ENCODE data around the gene DNAH11. TPM values are rescaled to one million over a fixed set of nuclear protein-coding genes. Genes with fewer than 3 reads are reported as not detected.
"Not testable (repeated sequence)": the region's sequence is repeated elsewhere in the genome, so short reads cannot be mapped to it uniquely, and the experiment has no call there.

DNAH11 gene
- total and polyA plus RNA-seq, 4 donors = 1.8 to 24.7 (median 8.1) TPM

GRCh38 chr7:21869785-21870402, 327.1 kb downstream of the DNAH11 start:
- TF ChIP-seq CTCF (IDR thresholded peaks at IDR 0.05; ENCODE audit: control extremely low read depth, extremely low read depth) = no peak
- no peak for ATAC-seq (ENCODE audit: insufficient read depth, low FRiP score)
- Histone ChIP-seq H3K4me1 (ENCODE audit: control insufficient read depth in 5 of 5, insufficient read depth in 5 of 5, low read length in 5 of 5) (peaks cover 0 to 5% (median 0%) of the 10 kb centered on the region in 5 donors), H3K36me3 (ENCODE audit: control insufficient read depth in 4 of 4, insufficient read depth in 4 of 4, low read length in 4 of 4) (no peaks in the 10 kb centered on the region), H3K27ac (ENCODE audit: low read depth in 1 of 2, low read length in 1 of 2) (no peak overlapping the region), H3K4me3 (no peak overlapping the region), H3K9me3 (ENCODE audit: control insufficient read depth in 4 of 4, insufficient read depth in 3 of 4, low read length in 3 of 4) (no peaks in the 10 kb centered on the region), H3K27me3 (ENCODE audit: control insufficient read depth in 3 of 3, insufficient read depth in 3 of 3, low read length in 2 of 3) (no peaks in the 10 kb centered on the region), H3K9ac (ENCODE audit: insufficient read depth in 1 of 2, low read length in 2 of 2) (no peak overlapping the region)
- 60 to 73% methylated on average over 5 of the region's 5 CpGs for WGBS, 2 donors
- DNase-seq = no peak

GRCh38 chr7:21883069-21883468, 340.2 kb downstream of the DNAH11 start:
- H3K9me3 ChIP-seq (ENCODE audit: control insufficient read depth in 4 of 4, insufficient read depth in 3 of 4, low read length in 3 of 4) = no peaks in the 10 kb centered on the region
- 96 to 97% methylated on average over 3 of the region's 3 CpGs for WGBS, 2 donors
- no peaks in the 10 kb centered on the region for H3K27me3 ChIP-seq (ENCODE audit: control insufficient read depth in 3 of 3, insufficient read depth in 3 of 3, low read length in 2 of 3)
- H3K9ac ChIP-seq (ENCODE audit: insufficient read depth in 1 of 2, low read length in 2 of 2) = no peak overlapping the region
- no peak for ATAC-seq (ENCODE audit: insufficient read depth, low FRiP score)
- no peak for DNase-seq
- H3K4me3 ChIP-seq = no peak overlapping the region
- no peak for TF ChIP-seq CTCF (IDR thresholded peaks at IDR 0.05; ENCODE audit: control extremely low read depth, extremely low read depth)
- no peak overlapping the region for H3K27ac ChIP-seq (ENCODE audit: low read depth in 1 of 2, low read length in 1 of 2)
- no peaks in the 10 kb centered on the region for H3K36me3 ChIP-seq (ENCODE audit: control insufficient read depth in 4 of 4, insufficient read depth in 4 of 4, low read length in 4 of 4)
- H3K4me1 ChIP-seq (ENCODE audit: control insufficient read depth in 5 of 5, insufficient read depth in 5 of 5, low read length in 5 of 5) = peaks cover 0 to 12% (median 0%) of the 10 kb centered on the region in 5 donors

DNA sequence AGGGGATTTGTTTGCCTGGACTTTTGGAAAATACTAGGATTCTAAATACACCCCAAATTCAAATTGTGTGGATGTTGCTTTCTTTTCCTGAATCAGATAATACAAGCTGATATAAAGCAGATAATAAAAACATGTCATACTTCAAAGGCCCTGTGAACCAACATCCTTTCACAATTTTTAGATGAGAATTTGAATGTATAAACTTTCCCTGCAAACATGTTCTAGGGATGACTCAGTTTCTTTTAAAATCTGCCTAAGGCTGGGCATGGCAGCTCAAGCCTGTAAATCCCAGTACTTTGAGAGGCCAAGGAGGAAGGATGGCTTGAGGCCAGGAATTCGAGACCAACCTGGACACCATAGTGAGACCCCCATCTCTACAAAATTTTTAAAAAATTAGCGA, 340.7 kb downstream of the DNAH11 start:
- not testable (repeated sequence) for H3K27me3 ChIP-seq (ENCODE audit: control insufficient read depth in 3 of 3, insufficient read depth in 3 of 3, low read length in 2 of 3); H3K27ac ChIP-seq (ENCODE audit: low read depth in 1 of 2, low read length in 1 of 2); ATAC-seq (ENCODE audit: insufficient read depth, low FRiP score); DNase-seq; H3K9ac ChIP-seq (ENCODE audit: insufficient read depth in 1 of 2, low read length in 2 of 2); H3K36me3 ChIP-seq (ENCODE audit: control insufficient read depth in 4 of 4, insufficient read depth in 4 of 4, low read length in 4 of 4); H3K9me3 ChIP-seq (ENCODE audit: control insufficient read depth in 4 of 4, insufficient read depth in 3 of 4, low read length in 3 of 4); H3K4me3 ChIP-seq
- H3K4me1 ChIP-seq (ENCODE audit: control insufficient read depth in 5 of 5, insufficient read depth in 5 of 5, low read length in 5 of 5) = peaks cover 0 to 12% (median 0%) of the 10 kb centered on the region in 5 donors
- WGBS, 2 donors = 90 to 94% methylated on average over 2 of the region's 2 CpGs

DNA sequence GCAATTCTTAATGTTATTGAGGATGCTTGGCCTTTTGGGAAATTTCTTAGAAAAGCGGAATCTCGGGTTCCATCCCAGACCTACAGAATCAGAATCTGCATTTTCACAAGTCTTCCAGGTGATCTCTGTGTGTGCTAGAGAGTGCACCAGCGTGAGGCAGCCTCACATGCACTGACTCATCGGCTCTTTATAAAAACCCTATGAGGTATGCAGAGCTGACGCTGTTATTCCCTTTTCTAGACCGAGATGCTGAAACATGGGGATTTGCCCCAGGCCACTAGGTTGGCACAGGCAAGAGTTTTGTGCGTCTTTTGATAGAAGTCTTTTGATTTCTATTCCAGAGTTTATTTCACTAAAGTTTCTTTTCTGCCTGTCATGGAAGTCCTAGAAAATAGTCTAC, 341.7 kb downstream of the DNAH11 start:
- Histone ChIP-seq H3K27me3 (ENCODE audit: control insufficient read depth in 3 of 3, insufficient read depth in 3 of 3, low read length in 2 of 3) (no peaks in the 10 kb centered on the region), H3K4me3 (no peak overlapping the region), H3K9ac (ENCODE audit: insufficient read depth in 1 of 2, low read length in 2 of 2) (no peak overlapping the region), H3K4me1 (ENCODE audit: control insufficient read depth in 5 of 5, insufficient read depth in 5 of 5, low read length in 5 of 5) (peaks cover 0 to 14% (median 2%) of the 10 kb centered on the region in 5 donors), H3K9me3 (ENCODE audit: control insufficient read depth in 4 of 4, insufficient read depth in 3 of 4, low read length in 3 of 4) (no peaks in the 10 kb centered on the region), H3K27ac (ENCODE audit: low read depth in 1 of 2, low read length in 1 of 2) (no peak overlapping the region), H3K36me3 (ENCODE audit: control insufficient read depth in 4 of 4, insufficient read depth in 4 of 4, low read length in 4 of 4) (no peaks in the 10 kb centered on the region)
- DNase-seq = no peak
- WGBS, 2 donors = 96 to 97% methylated on average over 7 of the region's 7 CpGs
- TF ChIP-seq CTCF (IDR thresholded peaks at IDR 0.05; ENCODE audit: control extremely low read depth, extremely low read depth) = no peak
- ATAC-seq (ENCODE audit: insufficient read depth, low FRiP score) = no peak

All from lung (tissue), 12 donors.